BE2C (cell line): ENCODE results near the gene SPTSSA.
A peak's percentile ranks its signal among the peaks of the same experiment; 100 is the strongest.
"Not testable (repeated sequence)": the region's sequence is repeated elsewhere in the genome, so short reads cannot be mapped to it uniquely, and the experiment has no call there.

Source experiments
- DNase-seq: peaks from one replicate; pipeline ENCODE4 v3.0.0-alpha.2; 2020
- H3K27me3 ChIP-seq: fragments of 250-450 bp; sonication (Bioruptor Pico); 2 replicates; pipeline ENCODE4 v1.5.1; 2020; ENCODE audit warnings: mild to moderate bottlenecking
- H3K36me3 ChIP-seq: fragments of 250-450 bp; sonication (Bioruptor Pico); 2 replicates; pipeline ENCODE4 v1.5.1; 2020; ENCODE audit warnings: mild to moderate bottlenecking
- H3K4me1 ChIP-seq: fragments of 250-450 bp; sonication (Bioruptor Pico); 2 replicates; pipeline ENCODE4 v1.5.1; 2020
- H3K4me3 ChIP-seq: 2 replicates; pipeline ENCODE4 v1.5.1; 2011; ENCODE audit warnings: low read depth, low read length
- H3K9me3 ChIP-seq: fragments of 250-450 bp; sonication (Bioruptor Pico); 2 replicates; pipeline ENCODE4 v1.5.1; 2020
- TF ChIP-seq, protein P1 (sequence below): IDR thresholded peaks from 2 replicates; pipeline ENCODE4 v1.5.1; 2012; ENCODE audit warnings: mild to moderate bottlenecking, low read depth, low read length

Gene SPTSSA

DNA sequence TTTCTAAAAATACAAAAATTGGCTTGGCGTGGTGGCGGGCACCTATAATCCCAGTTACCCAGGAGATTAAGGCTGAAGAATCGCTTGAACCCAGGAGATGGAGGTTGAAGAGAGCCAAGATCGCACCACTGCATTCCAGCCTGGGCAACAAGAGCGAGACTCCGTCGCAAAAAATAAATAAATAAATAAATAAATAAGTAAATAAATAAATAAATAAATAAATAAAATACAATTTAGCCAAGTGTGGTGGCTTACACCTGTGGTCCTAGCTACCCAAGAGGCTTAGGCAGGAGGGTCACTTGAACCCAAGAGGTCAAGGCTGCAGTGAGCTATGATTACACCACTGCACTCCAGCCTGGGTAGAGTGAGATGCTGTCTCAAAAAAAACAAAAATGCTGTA lies 26.5 kb upstream of the SPTSSA start:
- H3K4me1 ChIP-seq: no peaks in the 10 kb centered on the region
- no peak overlapping the region for H3K4me3 ChIP-seq
- TF ChIP-seq, protein P1, sequence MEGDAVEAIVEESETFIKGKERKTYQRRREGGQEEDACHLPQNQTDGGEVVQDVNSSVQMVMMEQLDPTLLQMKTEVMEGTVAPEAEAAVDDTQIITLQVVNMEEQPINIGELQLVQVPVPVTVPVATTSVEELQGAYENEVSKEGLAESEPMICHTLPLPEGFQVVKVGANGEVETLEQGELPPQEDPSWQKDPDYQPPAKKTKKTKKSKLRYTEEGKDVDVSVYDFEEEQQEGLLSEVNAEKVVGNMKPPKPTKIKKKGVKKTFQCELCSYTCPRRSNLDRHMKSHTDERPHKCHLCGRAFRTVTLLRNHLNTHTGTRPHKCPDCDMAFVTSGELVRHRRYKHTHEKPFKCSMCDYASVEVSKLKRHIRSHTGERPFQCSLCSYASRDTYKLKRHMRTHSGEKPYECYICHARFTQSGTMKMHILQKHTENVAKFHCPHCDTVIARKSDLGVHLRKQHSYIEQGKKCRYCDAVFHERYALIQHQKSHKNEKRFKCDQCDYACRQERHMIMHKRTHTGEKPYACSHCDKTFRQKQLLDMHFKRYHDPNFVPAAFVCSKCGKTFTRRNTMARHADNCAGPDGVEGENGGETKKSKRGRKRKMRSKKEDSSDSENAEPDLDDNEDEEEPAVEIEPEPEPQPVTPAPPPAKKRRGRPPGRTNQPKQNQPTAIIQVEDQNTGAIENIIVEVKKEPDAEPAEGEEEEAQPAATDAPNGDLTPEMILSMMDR: no peak
- no peaks in the 10 kb centered on the region for H3K9me3 ChIP-seq
- no peaks in the 10 kb centered on the region for H3K36me3 ChIP-seq
- no peak for DNase-seq
- no peaks in the 10 kb centered on the region for H3K27me3 ChIP-seq

DNA sequence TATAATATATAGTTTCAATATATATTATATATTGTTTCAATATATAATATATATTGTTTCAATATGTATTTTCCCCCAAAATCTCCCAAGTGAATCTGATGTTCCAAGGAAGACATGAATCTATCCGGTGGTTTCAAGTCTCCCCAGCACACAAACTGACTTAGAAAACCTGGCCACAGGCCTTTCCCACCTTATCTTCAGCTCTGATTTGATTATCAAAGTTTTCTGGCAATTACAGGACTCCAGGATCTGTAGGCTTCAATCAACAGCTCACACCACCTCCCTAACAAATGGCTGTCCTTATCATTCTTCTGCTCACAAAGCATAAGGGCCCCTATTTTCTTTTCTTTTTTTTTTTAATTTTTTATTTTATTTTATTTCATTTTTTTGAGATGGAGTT lies 22.7 kb upstream of the SPTSSA start:
- DNase-seq: peak; percentile 57
- Histone ChIP-seq H3K4me1 (no peaks in the 10 kb centered on the region), H3K36me3 (no peaks in the 10 kb centered on the region), H3K4me3 (no peak overlapping the region), H3K9me3 (no peaks in the 10 kb centered on the region), H3K27me3 (no peaks in the 10 kb centered on the region)
- TF ChIP-seq, protein P1: no peak

DNA sequence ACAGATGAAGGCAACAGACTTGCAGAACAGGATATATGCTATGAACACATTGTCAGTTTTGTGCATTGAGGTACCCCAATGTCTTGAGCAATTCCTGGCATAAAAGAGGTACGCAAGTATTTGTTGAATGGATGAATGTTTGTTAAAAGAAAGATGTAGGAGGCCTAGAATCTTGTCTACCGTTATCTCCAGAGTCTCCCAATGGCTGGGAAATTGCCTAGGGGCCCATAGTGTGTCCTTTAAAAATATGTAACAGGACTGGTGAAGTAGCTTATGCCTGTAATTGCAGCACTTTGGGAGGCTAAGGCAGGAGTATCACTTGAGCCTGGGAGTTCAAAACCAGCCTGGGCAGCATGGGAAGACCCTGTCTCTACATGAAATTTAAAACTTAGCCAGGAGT lies 20.4 kb upstream of the SPTSSA start:
- TF ChIP-seq, protein P1: no peak
- Histone ChIP-seq H3K4me3 (no peak overlapping the region), H3K36me3 (no peaks in the 10 kb centered on the region), H3K27me3 (no peaks in the 10 kb centered on the region), H3K9me3 (no peaks in the 10 kb centered on the region), H3K4me1 (no peaks in the 10 kb centered on the region)
- no peak for DNase-seq

DNA sequence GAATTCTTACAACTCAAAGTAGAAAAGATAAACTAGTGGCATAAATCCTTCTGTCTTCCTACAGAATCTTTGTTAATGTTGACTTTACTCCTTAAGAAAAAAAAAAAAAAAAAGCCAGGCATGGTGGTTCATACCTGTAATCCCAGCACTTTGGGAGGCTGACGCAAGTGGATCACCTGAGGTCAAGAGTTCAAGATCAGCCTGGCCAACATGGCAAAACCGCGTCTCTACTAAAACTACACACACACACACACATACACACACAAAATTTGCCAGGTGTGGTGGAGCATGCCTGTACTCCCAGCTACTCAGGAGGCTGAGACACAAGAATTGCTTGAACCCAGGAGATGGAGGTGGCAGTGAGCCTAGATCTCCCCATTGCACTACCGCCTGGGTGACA lies 17.7 kb upstream of the SPTSSA start:
- TF ChIP-seq, protein P1: no peak
- Histone ChIP-seq H3K4me3 (no peak overlapping the region), H3K4me1 (no peaks in the 10 kb centered on the region), H3K27me3 (no peaks in the 10 kb centered on the region), H3K36me3 (no peaks in the 10 kb centered on the region), H3K9me3 (no peaks in the 10 kb centered on the region)
- DNase-seq: no peak

DNA sequence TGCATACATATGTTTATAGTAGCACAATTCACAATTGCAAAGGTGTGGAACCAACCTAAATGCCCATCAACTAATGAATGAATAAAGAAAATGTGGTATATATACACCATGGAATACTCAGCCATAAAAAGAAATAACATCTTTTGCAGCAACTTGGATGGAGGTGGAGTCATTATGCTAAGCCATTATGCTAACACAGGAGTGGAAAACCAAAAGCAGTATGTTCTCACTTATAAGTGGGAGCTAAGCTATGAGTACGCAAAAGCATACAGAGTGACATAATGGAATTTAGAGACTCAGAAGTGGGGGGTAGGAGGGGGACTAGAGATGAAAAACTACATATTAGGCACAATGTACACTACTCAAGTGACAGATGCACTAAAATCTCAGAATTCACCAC lies 16.2 kb upstream of the SPTSSA start:
- Histone ChIP-seq H3K27me3 (no peaks in the 10 kb centered on the region), H3K36me3 (no peaks in the 10 kb centered on the region), H3K9me3 (no peaks in the 10 kb centered on the region), H3K4me3 (no peak overlapping the region), H3K4me1 (no peaks in the 10 kb centered on the region; the same call in 1 of the 2 replicates)
- TF ChIP-seq, protein P1: no peak
- no peak for DNase-seq

DNA sequence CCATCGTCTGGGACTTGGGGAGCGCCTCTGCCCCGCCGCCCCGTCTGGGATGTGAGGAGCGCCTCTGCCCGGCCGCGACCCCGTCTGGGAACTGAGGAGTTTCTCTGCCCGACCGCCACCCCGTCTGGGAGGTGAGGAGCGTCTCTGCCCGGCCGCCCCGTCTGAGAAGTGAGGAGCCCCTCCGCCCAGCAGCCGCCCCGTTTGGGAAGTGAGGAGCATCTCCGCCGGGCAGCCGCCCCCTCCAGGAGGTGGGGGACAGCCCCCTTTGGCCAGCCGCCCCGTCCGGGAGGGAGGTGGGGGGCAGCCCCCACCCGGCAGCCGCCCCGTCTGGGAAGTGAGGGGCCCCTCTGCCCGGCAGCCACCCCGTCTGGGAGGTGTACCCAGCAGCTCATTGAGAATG lies 14.0 kb upstream of the SPTSSA start:
- not testable (repeated sequence) for H3K4me3 ChIP-seq, DNase-seq, H3K27me3 ChIP-seq, H3K9me3 ChIP-seq, H3K4me1 ChIP-seq, H3K36me3 ChIP-seq

DNA sequence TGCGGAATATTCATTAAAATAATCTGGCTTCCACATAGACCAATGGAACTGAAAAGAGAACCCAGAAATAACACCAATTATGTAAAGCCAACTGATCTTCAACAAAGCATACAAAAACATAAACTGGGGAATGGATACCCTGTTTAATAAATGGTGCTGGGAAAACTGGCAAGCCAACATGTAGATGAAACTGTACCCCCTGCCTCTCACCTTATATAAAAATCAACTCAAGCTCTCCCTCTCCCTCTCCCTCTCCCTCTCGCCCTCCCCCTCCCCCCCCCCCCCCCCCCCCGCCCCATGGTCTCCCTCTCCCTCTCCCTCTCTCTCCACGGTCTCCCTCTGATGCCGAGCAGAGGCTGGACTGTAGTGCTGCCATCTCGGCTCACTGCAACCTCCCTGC lies 13.1 kb upstream of the SPTSSA start:
- Histone ChIP-seq H3K4me1 (no peaks in the 10 kb centered on the region; the same call in 1 of the 2 replicates), H3K27me3 (no peaks in the 10 kb centered on the region), H3K36me3 (no peaks in the 10 kb centered on the region), H3K9me3 (no peaks in the 10 kb centered on the region), H3K4me3 (no peak overlapping the region)
- TF ChIP-seq, protein P1: no peak
- no peak for DNase-seq
